ENCODE measurements around the gene CHPF. TPM values are rescaled to one million over a fixed set of nuclear protein-coding genes. Genes with fewer than 3 reads are reported as not detected.

The CHPF gene, protein sequence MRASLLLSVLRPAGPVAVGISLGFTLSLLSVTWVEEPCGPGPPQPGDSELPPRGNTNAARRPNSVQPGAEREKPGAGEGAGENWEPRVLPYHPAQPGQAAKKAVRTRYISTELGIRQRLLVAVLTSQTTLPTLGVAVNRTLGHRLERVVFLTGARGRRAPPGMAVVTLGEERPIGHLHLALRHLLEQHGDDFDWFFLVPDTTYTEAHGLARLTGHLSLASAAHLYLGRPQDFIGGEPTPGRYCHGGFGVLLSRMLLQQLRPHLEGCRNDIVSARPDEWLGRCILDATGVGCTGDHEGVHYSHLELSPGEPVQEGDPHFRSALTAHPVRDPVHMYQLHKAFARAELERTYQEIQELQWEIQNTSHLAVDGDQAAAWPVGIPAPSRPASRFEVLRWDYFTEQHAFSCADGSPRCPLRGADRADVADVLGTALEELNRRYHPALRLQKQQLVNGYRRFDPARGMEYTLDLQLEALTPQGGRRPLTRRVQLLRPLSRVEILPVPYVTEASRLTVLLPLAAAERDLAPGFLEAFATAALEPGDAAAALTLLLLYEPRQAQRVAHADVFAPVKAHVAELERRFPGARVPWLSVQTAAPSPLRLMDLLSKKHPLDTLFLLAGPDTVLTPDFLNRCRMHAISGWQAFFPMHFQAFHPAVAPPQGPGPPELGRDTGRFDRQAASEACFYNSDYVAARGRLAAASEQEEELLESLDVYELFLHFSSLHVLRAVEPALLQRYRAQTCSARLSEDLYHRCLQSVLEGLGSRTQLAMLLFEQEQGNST
- 20.3 TPM for polyA plus RNA-seq (ENCODE audit: insufficient read length)
- long read RNA-seq, donor 1, transcript CHPF-201 (4 exons, 3,013 nt) = major isoform, 20 of 23 reads
- long read RNA-seq, donor 1, partial matches to known transcripts = 0 of 23 reads
- long read RNA-seq, donor 1, other reads (novel, unspliced or antisense) = 0 of 23 reads
- long read RNA-seq, donor 2, transcript CHPF-201 (4 exons, 3,013 nt) = major isoform, 26 of 28 reads
- long read RNA-seq, donor 2, partial matches to known transcripts = 0 of 28 reads
- long read RNA-seq, donor 2, other reads (novel, unspliced or antisense) = 0 of 28 reads
- long read RNA-seq, donor 3, transcript CHPF-201 (4 exons, 3,013 nt) = major isoform, 8 of 10 reads
- long read RNA-seq, donor 3, partial matches to known transcripts = 0 of 10 reads
- long read RNA-seq, donor 3, other reads (novel, unspliced or antisense) = 0 of 10 reads
- long read RNA-seq, donor 4 = 0 reads
- long read RNA-seq, donor 5, transcript CHPF-201 (4 exons, 3,013 nt) = major isoform, 18 of 21 reads
- long read RNA-seq, donor 5, partial matches to known transcripts = 0 of 21 reads
- long read RNA-seq, donor 5, other reads (novel, unspliced or antisense) = 0 of 21 reads
- long read RNA-seq, donor 6, transcript CHPF-201 (4 exons, 3,013 nt) = major isoform, 19 of 24 reads
- long read RNA-seq, donor 6, transcript CHPF-202 (2 exons, 1,079 nt) = minor isoform, 5 of 24 reads
- long read RNA-seq, donor 6, partial matches to known transcripts = 0 of 24 reads
- long read RNA-seq, donor 6, other reads (novel, unspliced or antisense) = 0 of 24 reads
- long read RNA-seq, donor 7, transcript CHPF-201 (4 exons, 3,013 nt) = major isoform, 27 of 30 reads
- long read RNA-seq, donor 7, partial matches to known transcripts = 0 of 30 reads
- long read RNA-seq, donor 7, other reads (novel, unspliced or antisense) = 0 of 30 reads
- long read RNA-seq, donor 8, transcript CHPF-201 (4 exons, 3,013 nt) = major isoform, 9 of 9 reads
- long read RNA-seq, donor 8, partial matches to known transcripts = 0 of 9 reads
- long read RNA-seq, donor 8, other reads (novel, unspliced or antisense) = 0 of 9 reads

DNA sequence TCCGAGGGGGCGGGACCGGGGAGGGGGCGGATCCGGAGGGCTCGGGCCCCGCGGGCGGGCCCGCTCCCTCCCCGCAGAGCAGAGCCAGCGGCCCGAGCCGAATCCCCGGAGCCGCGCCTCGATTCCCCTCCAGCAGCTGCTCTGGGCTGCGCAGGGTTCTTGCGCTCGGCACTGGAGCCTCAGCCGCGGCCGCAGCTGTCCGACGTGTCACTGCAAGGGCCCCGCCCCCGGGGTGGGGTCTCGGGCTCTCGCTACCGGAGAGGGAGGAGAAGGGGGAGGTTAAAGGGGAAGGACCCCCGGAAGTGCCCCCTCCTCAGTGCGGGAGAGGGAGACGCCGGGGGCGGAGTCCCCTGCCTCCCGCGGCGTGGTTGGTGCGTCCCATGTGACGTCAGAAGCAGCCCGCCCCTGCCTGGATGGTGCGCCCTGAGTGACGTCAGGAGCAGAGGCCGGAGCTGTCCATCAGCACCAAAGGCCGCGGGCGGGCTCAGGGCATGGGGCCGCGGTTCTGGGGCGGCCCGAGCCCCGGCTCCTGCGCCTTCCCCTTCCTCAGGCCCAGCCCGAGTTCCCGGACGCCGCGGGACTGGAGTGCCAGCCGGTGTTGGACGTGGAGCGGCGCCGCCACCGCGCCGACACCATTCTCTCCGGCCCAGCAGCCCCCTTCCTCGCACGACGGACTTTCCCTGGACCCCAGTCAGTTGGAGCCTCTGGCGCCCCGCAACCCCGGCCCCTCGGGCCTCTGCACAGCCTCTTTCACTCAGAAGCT is at the start of gene CHPF, which contains the start of gene TMEM198:
Gene CHPF (minus strand): TSS at position 214 of the 763 bp plus-strand sequence. CDS start 271 bp downstream, outside the sequence.
Gene TMEM198 (plus strand): TSS at position 433 of the 763 bp plus-strand sequence. CDS start 700 bp downstream, outside the sequence.
- peak; percentile 99 for DNase-seq

DNA sequence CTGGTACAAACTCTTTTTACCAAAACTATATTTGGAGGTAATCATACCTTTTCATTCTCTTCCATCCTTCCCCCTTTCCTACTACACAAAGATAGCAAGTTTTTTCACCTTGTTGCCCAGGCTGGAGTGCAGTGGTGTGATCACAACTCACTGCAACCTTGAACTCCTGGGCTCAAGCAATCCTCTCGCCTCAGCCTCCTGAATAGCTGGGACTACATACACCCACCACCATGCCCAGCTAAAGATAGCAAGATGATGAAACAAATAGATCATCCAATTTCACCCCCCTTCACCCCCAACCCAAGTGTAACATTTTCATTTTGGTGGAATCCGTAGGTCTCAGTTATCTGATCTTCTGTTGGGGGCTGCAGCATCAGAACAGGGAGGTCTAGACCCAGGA is 49.5 kb upstream of the CHPF start:
- DNase-seq = no peak

DNA sequence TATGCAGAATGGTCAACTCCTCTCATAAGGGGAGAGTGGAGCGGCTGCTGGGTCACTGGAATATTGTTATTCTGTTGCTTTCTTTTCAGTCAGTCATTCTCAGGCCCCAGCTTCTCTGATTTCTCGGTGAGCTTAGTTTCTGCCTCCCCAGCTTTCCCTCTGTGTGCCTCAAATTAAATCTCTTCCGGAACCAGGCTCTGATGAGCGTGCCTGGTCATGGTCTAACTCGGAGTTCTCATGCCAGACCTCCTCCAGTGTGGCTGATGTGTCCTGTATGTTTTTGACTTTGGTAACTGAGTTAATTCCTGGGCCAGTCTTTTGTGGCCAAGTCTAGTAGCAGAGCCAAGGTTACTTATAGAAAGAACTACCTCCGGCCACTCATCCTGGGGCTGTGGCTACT is 49.1 kb upstream of the CHPF start:
- no peak for DNase-seq

DNA sequence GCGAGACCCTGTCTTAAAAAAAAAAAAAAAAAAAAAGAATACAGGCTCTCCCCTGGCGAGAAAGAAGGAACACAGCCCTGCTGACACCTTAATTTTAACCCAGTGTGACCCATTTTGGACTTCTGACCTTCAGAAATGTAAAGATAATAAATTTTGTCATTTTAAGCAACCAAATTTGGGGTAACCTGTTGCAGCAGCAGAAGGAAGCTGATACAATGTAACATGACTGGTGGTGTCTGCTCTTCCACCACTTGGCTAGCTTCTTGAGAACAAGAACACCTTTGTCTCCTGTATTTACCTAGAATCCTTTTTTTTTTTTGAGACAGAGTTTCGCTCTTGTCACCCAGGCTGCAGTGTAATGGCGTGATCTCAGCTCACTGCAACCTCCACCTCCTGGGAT is 47.5 kb upstream of the CHPF start:
- DNase-seq = no peak

DNA sequence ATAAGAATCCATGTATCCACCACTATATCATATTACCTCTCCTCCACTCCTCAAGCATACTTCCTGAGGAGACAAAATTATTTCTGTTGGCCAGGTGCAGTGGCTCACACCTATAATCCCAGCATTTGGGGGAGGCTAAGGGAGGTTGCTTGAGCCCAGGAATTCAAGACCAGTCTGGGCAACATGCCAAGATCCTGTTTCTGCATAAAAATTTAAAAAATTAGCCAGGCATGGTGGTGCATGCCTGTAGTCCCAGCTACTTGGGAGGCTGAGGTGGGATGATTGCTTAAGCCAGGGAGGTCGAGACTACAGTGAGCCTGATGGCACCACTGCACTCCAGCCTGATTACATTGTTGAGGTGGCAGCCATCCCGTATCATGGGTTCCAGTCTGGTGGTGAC is 37.7 kb upstream of the CHPF start:
- DNase-seq = no peak

DNA sequence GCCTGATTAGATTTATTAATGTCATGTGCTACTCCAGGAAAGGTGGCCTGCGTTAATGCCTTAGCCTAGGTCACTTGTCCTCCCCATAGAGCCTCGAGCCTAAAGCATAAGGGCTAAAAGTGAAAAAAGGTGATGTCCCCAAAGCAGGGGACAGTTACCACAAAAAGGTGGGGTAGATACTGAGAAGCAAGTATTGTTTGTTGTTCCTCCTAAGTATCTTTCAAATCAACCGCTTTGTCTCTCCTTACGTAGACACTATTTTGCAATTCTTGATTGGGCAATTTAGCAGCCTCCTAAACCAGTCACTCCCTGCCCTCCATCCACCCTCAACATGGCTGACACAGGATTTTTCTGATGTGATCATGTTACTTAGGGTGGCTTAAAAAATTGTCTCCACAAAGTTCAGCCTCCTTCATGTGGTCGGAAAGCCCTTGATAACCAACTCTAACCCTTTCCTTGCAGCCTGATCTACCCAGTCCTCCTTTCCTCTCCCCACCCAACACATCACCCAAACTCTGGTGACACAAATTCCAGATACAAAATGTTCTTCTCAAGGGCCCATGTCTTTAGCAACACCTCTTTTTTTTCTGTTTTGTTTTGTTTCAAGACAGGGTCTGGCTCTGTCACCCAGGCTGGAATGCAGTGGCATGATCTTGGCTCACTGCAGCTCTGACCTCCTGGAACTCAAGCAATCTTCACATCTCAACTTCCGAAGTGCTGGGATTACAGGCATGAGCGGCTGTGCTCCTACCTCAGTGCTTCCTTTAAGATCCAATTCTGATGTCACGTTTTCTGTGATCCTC is 35.4 kb upstream of the CHPF start:
- no peak for DNase-seq

DNA sequence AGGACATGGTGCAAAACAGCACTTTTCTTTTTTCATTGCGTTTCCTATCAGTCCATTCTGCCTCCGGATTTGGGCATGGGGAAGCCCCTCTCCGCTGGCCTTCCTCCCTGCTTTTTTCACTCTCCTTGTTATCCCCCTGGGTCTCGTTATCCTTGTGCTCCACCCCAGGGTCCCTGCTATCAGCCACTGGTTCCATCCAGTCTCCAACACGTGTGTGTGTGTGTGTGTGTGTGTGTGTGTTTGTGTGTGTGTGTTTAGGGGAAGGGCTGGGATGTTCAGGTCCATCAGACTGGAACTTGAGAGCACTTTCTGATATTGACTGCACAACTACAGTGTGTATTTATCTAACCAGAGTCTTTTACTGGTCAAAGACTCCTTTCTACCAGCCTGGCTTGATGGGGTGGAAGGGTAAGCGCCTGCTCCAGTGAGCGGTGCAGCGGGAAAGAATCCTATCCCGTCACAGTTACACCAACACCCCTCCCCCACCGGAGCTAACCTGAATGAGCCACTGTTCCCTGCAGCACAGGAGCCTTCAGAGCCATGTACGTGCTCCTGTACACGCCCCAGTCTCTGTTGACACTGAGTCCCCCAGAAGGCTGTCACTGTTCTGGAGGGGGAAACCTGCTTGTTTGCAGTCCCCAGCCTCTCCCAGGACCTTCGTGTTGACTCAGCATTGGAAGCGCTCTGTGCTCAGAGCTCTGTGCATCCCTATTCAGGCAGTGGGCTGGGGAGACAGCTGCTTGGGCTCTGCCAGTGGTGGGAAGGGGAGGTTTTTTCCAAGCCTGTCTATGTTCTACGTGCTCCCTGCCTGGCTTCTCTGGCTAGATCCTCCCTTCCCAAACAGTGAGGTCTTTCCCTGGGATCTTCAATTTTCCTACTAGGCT is 33.1 kb upstream of the CHPF start:
- DNase-seq = peak; percentile 74

DNA sequence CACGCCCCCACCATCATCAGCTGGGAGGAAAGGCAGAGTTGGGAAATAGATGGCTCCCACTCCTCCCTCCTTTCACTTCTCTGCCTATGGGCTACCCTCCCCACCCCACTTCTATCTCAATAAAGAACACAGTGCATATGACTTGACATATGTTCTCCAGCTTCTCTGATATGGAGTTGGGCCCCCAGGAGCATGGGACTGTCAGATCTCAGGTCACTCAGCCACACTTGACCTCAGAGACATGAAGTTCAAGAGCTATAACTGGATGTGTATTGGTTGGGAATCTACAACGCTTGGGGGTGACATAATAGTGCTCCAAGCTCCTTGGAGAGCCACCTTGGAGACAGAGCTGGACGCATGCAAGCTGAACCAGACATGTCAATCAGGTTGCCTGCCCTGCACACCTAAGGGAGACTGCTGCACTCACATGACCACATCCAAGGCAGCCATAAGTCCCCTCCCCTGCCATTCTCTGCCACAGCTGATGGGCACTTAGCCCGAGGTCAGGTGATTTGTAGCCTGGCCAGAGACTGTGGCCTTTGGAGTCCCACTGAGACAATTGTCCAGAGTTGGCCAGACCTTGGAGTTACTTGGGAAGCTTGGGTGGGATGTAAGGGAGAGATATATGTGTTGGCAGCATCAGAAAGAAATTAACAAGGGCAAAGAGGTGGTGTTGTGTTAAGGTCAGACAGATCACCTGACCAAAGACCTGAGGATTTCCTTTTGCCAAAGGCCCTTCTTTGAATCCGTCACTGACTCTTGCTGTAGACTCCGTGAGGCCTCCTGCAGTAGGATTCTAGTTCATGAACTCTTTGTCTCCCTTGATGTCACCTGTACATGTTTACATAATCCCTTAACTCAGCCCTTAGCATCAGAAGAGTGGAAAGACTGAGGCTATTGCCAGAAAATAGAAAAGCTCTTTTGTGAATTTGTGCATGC is 32.2 kb upstream of the CHPF start:
- DNase-seq = no peak

DNA sequence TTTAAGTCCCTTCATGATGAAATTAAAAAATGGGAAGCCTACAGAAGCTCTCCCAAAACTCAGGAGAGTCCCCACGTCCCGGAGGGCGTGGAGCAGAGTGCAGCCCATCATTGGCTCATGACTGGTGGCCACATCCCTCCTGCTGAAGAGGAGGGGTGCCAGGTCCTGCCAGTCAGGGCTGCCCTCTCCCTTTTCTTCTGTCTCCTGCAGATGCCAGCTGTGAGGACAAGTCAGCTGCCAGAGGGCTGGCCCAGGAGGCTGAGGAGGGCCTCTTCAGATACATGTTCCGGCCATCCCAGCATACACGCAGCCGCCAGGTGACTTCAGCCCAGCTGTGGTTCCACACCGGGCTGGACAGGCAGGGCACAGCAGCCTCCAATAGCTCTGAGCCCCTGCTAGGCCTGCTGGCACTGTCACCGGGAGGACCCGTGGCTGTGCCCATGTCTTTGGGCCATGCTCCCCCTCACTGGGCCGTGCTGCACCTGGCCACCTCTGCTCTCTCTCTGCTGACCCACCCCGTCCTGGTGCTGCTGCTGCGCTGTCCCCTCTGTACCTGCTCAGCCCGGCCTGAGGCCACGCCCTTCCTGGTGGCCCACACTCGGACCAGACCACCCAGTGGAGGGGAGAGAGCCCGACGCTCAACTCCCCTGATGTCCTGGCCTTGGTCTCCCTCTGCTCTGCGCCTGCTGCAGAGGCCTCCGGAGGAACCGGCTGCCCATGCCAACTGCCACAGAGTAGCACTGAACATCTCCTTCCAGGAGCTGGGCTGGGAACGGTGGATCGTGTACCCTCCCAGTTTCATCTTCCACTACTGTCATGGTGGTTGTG is 31.1 kb upstream of the CHPF start:
- DNase-seq = no peak

DNA sequence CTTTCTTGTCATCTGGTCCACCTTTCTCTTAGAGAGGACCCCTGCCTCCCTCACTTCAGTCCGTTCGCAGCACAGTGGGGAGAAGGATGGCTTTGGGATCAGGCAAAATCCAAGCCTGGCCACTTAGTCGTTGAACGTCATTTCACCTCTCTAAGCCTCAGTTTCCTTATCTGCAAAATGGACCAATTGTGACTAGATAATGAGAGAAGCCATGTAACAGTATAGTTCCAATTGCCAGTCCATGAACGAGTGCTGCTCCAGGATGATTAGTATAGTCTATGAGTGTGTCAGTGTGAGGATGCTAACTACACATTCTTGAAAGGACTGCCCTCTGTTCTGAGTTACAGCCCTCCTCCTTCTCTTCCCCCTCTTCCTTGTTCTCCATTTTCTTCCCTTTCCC is 29.6 kb upstream of the CHPF start:
- DNase-seq = no peak

DNA sequence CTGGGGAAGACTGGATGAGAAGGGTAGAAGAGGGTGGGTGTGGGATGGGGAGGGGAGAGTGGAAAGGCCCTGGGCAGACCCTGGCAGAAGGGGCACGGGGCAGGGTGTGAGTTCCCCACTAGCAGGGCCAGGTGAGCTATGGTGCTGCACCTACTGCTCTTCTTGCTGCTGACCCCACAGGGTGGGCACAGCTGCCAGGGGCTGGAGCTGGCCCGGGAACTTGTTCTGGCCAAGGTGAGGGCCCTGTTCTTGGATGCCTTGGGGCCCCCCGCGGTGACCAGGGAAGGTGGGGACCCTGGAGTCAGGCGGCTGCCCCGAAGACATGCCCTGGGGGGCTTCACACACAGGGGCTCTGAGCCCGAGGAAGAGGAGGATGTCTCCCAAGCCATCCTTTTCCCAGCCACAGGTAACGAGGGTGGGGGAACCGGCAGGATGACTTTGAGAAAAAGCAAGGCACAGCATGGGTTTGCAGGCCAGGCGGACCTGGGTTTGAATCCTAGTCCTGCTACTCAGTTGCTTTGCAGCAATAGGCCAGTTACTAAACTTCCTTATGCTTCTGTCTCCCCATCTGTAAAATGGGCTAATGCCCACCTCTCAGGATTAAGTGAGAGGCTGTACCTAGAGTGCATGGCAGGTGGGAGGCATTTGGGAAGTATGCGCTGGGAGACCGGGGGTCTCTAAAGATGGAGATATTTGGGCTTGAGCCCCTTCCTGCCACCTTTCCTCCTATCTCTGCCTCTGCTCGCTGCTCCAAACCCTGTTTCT is 28.8 kb upstream of the CHPF start, which contains the start of gene INHA:
Gene INHA (plus strand): TSS at position 74 of the 765 bp plus-strand sequence. CDS start 65 bp downstream, at position 139.
- no peak for DNase-seq

DNA sequence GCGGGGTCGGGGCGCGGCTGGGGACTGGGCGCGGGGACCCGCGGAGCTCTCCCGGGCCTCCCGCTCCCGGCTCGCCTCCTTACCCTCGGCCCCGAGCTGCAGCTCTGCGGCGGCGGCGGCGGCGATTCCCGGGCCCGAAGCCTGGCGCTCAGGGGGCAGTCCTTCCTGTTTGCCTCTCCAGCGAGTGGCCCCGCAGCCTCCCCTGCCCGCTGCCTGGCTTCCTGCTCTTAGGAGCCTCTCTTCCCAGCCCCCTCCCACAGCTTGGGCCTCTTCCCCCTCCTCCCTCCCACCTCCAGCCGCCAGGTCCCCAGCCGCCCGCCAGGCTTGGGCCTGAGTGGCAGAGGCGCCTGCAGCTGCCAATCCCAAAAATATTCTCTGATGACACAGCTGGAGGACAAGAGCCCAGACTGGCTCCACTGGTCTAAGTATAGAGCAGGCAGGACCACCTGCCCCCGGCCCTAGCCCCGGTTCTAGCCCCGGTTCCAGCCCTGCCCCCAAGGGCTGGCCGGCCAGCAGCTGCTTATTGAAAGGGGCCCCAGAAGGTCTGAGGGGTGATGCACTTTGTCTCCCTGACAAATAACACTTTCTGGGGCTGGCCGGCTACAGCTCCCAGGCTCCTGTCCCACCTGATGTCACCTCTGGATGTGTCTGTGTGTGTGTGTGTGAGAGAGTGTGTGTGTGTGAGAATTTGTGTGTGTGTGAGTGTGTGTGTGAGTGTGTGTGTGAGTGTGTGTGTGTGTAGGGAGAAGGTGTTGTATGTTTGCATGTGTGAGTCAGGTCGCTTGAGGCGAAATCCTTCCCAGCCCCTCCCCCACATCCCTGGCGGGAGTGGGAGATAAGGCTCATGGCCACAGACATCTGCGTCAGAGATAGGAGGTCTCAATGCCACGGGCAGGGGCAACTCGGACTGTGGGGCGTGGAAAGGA is 28.0 kb upstream of the CHPF start, which contains the start of gene OBSL1:
Gene OBSL1 (minus strand): TSS at position 229 of the 926 bp plus-strand sequence. CDS start 307 bp downstream, outside the sequence.
- peak; percentile 83 for DNase-seq

DNA sequence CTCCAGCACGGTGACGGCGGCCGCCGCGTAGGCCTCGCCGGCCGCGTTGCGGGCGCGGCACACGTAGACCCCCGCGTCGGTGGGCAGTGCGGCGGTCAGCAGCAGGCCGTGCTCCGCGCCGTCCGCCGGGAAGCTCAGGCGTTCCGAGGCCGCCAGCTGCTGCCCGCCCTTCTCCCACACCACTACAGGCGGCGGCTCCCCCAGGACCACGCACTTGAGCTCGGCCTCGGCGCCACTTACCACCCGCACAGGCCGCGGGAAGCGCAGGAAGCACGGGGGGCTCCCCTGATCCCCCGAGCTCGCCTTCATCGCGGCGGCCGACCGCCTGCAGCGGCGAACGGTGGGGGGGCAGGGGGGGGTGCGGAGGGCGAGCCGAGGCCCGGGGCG is 27.3 kb upstream of the CHPF start:
- no peak for DNase-seq

Measured in left kidney (tissue), 8 donors.